Body of pancreas (tissue), 4 donors: ENCODE data around the gene TBC1D20. TPM values are rescaled to one million over a fixed set of nuclear protein-coding genes. Genes with fewer than 3 reads are reported as not detected.

Source experiments
- ATAC-seq: fragments of 150-250 bp; one replicate; pipeline ENCODE4 v1.9.1; 2016
- DNase-seq, 4 donors: peaks; one replicate each; pipeline ENCODE4 v3.0.0-alpha.2; 2019
- H3K27ac ChIP-seq, 4 donors: fragments of 200-600 bp; sonication (generic); 1 replicate in 3 of 4; 2 replicates in 1 of 4; pipeline versions ENCODE4 v1.5.1 to v1.6.1; 2016 to 2019; ENCODE audit warnings: mild to moderate bottlenecking in 1 of 4, mixed read lengths in 1 of 4, moderate library complexity in 1 of 4
- H3K27me3 ChIP-seq, 2 donors: fragments of 200-600 bp; sonication (generic); one replicate each; pipeline ENCODE4 v1.6.0; 2016; ENCODE audit warnings: mild to moderate bottlenecking in 1 of 2
- H3K36me3 ChIP-seq, 2 donors: fragments of 200-600 bp; sonication (generic); replicated peaks in 1 of 2; 2 replicates each; pipeline ENCODE4 v1.5.1; 2016; ENCODE audit warnings: low read depth in 2 of 2; ENCODE audit not compliant: insufficient read depth in 1 of 2
- H3K4me1 ChIP-seq: fragments of 200-600 bp; sonication (generic); one replicate; pipeline ENCODE4 v1.6.0; 2016
- H3K4me3 ChIP-seq, 2 donors: fragments of 200-600 bp; sonication (generic); 1 replicate in 1 of 2; 2 replicates in 1 of 2; pipeline ENCODE4 v1.5.1; 2016 to 2019
- H3K9me3 ChIP-seq, 3 donors: fragments of 200-600 bp; sonication (generic); 1 replicate in 2 of 3; 2 replicates in 1 of 3; pipeline ENCODE4 v1.5.1; 2016
- CTCF ChIP-seq, 7 experiments: fragments of 450-650 bp in 4 of 7; fragments of 200-600 bp in 3 of 7; sonication (generic) in 3 of 7; IDR thresholded peaks; one replicate each; pipeline ENCODE4 v1.5.1; 2016 to 2019; ENCODE audit warnings: antibody characterized with exemption in 7 of 7
- POLR2A ChIP-seq, 3 donors: fragments of 450-650 bp; IDR thresholded peaks; one replicate each; pipeline ENCODE4 v1.6.1; 2016; ENCODE audit warnings: antibody characterized with exemption in 3 of 3, mild to moderate bottlenecking in 2 of 3
- WGBS, 2 donors: methylation state at CpG; one replicate each; pipeline ENCODE4 v1.1.5; 2017; 5-methylcytosine and 5-hydroxymethylcytosine counted together
- intact Hi-C: fragments of 100-400 bp; cut with DNase I; formaldehyde crosslinking; loops from one replicate; pipeline ENCODE4 v1.15.1; 2023
- total RNA-seq, 2 donors: library from RNA; depleted of rRNA; stranded (reverse); fragments of >200 nt; gene quantifications; one replicate each; pipeline ENCODE4 v1.1.0, GENCODE V29; 2016

Gene TBC1D20
- total RNA-seq, 2 donors from 2014 or later: 16.3 to 27.4 TPM

- Histone ChIP-seq H3K9me3 (no peaks in the 10 kb centered on the region), H3K36me3 (peaks cover 0 to 5% of the 10 kb centered on the region in 2 donors), H3K4me1 (no peaks in the 10 kb centered on the region), H3K27me3 (no peaks in the 10 kb centered on the region), H3K27ac (no peak overlapping the region), H3K4me3 (no peak overlapping the region)
- WGBS, 2 donors: 86 to 91% methylated on average over 10 to 16 of the region's 16 CpGs
- no peak for DNase-seq
- TF ChIP-seq CTCF (IDR thresholded peaks at IDR 0.05): no peak
- TF ChIP-seq POLR2A (IDR thresholded peaks at IDR 0.05): no peak
- intact Hi-C loops: loop anchor here (10.0 kb wide), 1 partner anchor 80 kb away; no protein-coding TSS in a partner anchor
- ATAC-seq: no peak
Measured at GRCh38 chr20:434661-435419, 27.5 kb downstream of the TBC1D20 start.

GRCh38 chr20:434221-434620 is 28.1 kb downstream of the TBC1D20 start:
- intact Hi-C loops: loop anchor here (10.0 kb wide), 1 partner anchor 79 kb away; no protein-coding TSS in a partner anchor
- Histone ChIP-seq H3K36me3 (peaks cover 0 to 5% of the 10 kb centered on the region in 2 donors), H3K27me3 (no peaks in the 10 kb centered on the region), H3K4me3 (no peak overlapping the region), H3K9me3 (no peaks in the 10 kb centered on the region), H3K4me1 (no peaks in the 10 kb centered on the region), H3K27ac (no peak overlapping the region)
- no peak for ATAC-seq
- TF ChIP-seq CTCF (IDR thresholded peaks at IDR 0.05): no peak
- TF ChIP-seq POLR2A (IDR thresholded peaks at IDR 0.05): no peak
- 82 to 84% methylated on average over 10 to 11 of the region's 11 CpGs for WGBS, 2 donors
- DNase-seq: no peak

DNA sequence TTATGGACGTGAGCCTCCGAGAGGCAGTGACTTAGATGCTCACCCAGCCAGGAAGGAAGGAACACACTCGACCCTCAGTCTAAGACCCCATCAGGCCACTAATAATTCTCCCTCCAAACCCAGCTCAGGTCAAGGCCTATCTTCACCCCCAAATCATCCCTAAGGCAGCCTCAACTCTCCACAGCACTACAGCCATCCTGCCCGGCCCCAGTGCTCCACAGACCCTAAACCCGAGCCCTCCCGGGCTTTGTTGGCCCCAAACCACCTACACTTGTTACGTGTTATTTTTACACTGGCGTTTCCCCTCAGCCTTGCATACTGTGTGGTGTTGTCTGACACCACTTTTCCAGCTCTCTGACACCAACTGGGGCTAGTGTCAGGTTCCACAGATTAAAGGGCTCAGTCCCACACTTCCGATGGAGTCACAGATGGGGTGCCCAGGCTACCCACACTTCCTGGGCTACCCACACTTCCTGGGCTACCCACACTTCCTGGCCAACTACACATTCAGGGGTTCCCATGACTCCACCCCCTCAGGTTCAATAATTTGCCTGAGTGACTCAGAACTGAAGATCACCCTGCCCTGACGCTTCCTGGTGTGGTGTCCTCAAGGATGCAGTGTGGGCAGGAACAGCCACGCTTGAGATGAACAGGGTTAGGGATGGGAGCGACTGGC is 28.9 kb downstream of the TBC1D20 start:
- WGBS, 2 donors: 76 to 93% methylated on average over 9 to 12 of the region's 12 CpGs
- Histone ChIP-seq H3K36me3 (peaks cover 0 to 5% of the 10 kb centered on the region in 2 donors), H3K4me1 (no peaks in the 10 kb centered on the region), H3K27ac (no peak overlapping the region), H3K4me3 (no peak overlapping the region), H3K27me3 (no peaks in the 10 kb centered on the region), H3K9me3 (no peaks in the 10 kb centered on the region)
- ATAC-seq: no peak
- TF ChIP-seq CTCF (IDR thresholded peaks at IDR 0.05) (no peak), POLR2A (IDR thresholded peaks at IDR 0.05) (no peak)
- intact Hi-C loops: loop anchor here (10.0 kb wide), 1 partner anchor 79 kb away; no protein-coding TSS in a partner anchor
- no peak for DNase-seq

GRCh38 chr20:432677-433299 is 29.5 kb downstream of the TBC1D20 start:
- peaks cover 0 to 5% of the 10 kb centered on the region in 2 donors for H3K36me3 ChIP-seq
- 86 to 91% methylated on average over 9 to 11 of the region's 11 CpGs for whole genome bisulfite sequencing, 2 donors
- H3K9me3 ChIP-seq: no peaks in the 10 kb centered on the region
- ATAC-seq: no peak
- no peak overlapping the region for H3K27ac ChIP-seq
- TF ChIP-seq CTCF (IDR thresholded peaks at IDR 0.05) (no peak), POLR2A (IDR thresholded peaks at IDR 0.05) (no peak)
- no peaks in the 10 kb centered on the region for H3K4me1 ChIP-seq
- no peaks in the 10 kb centered on the region for H3K27me3 ChIP-seq
- no peak for DNase-seq
- H3K4me3 ChIP-seq: no peak overlapping the region
- intact Hi-C loops: loop anchor here (10.0 kb wide), 1 partner anchor 78 kb away; no protein-coding TSS in a partner anchor
